Caco-2 (cell line): ENCODE measurements around the gene KCNIP1. TPM values are rescaled to one million over a fixed set of nuclear protein-coding genes. Genes with fewer than 3 reads are reported as not detected.

ENCODE experiments used
- BruUV-seq: library from RNA; stranded (reverse); fragments of 400-500 nt; replicated peaks from 2 replicates; lab custom pipeline; 2021; lab: Mats Ljungman, UMichigan
- CTCF ChIA-PET: fragments of 300-600 bp; sonication (Branson Sonifier 250); formaldehyde crosslinking; loops from one replicate; lab custom pipeline; 2022; ENCODE audit warnings: antibody characterized with exemption; lab: Charles Lee
- POLR2A ChIA-PET: fragments of 300-600 bp; sonication (Branson Sonifier 250); formaldehyde crosslinking; loops from one replicate; lab custom pipeline; 2022; ENCODE audit warnings: antibody characterized with exemption; lab: Charles Lee
- DNase-seq, 2 experiments: peaks; one replicate each; pipeline versions ENCODE4 v3.0.0 to v3.0.0-alpha.2; 2020 to 2022
- H3K27me3 ChIP-seq: replicated peaks from 2 replicates; pipeline ENCODE4 v1.6.0; 2011; ENCODE audit warnings: low read length; ENCODE audit not compliant: control insufficient read depth, insufficient read depth
- H3K36me3 ChIP-seq: 2 replicates; pipeline ENCODE4 v1.5.1; 2011; ENCODE audit warnings: low read length; ENCODE audit not compliant: control insufficient read depth, insufficient read depth
- H3K4me1 ChIP-seq: fragments of 250-450 bp; sonication (Bioruptor Pico); 2 replicates; pipeline ENCODE4 v1.5.1; 2020; ENCODE audit warnings: mild to moderate bottlenecking
- H3K4me3 ChIP-seq: 2 replicates; pipeline ENCODE4 v1.5.1; 2011; ENCODE audit warnings: low read depth, mild to moderate bottlenecking, control low read depth, low read length
- H3K9me3 ChIP-seq: fragments of 250-450 bp; sonication (Bioruptor Pico); 2 replicates; pipeline ENCODE4 v1.5.1; 2020; ENCODE audit warnings: mild to moderate bottlenecking, moderate library complexity
- H3K27ac Mint-ChIP-seq: one replicate; pipeline ENCODE4 v1.8.0; 2022; ENCODE audit warnings: mixed read lengths; ENCODE audit not compliant: unreplicated experiment
- H3K27me3 Mint-ChIP-seq: one replicate; pipeline ENCODE4 v1.8.0; 2022; ENCODE audit warnings: mixed read lengths; ENCODE audit not compliant: insufficient read depth, unreplicated experiment
- H3K36me3 Mint-ChIP-seq: one replicate; pipeline ENCODE4 v1.8.0; 2022; ENCODE audit warnings: mild to moderate bottlenecking, mixed read lengths; ENCODE audit not compliant: insufficient read depth, unreplicated experiment
- H3K4me1 Mint-ChIP-seq: one replicate; pipeline ENCODE4 v1.8.0; 2022; ENCODE audit warnings: low read depth, mixed read lengths; ENCODE audit not compliant: unreplicated experiment
- H3K4me3 Mint-ChIP-seq: one replicate; pipeline ENCODE4 v1.8.0; 2022; ENCODE audit warnings: mild to moderate bottlenecking, moderate library complexity, mixed read lengths; ENCODE audit not compliant: unreplicated experiment
- H3K9me3 Mint-ChIP-seq: one replicate; pipeline ENCODE4 v1.8.0; 2022; ENCODE audit warnings: mixed read lengths; ENCODE audit not compliant: unreplicated experiment
- CTCF ChIP-seq, 2 experiments: fragments of 200-600 bp in 1 of 2; IDR thresholded peaks; 1 replicate in 1 of 2; 2 replicates in 1 of 2; pipeline versions ENCODE4 v1.5.1 to v1.8.0; 2011 to 2022; ENCODE audit warnings: antibody characterized with exemption in 1 of 2, control low read depth in 1 of 2, inconsistent platforms in 1 of 2, low read depth in 1 of 2, low read length in 1 of 2, mild to moderate bottlenecking in 1 of 2, moderate library complexity in 1 of 2; ENCODE audit not compliant: insufficient read depth in 1 of 2, severe bottlenecking in 1 of 2, unreplicated experiment in 1 of 2
- intact Hi-C: fragments of 100-400 bp; cut with micrococcal nuclease; formaldehyde crosslinking; loops from one replicate; pipeline ENCODE4 v1.10.0; 2022; ENCODE audit not compliant: unreplicated experiment
- total RNA-seq: library from RNA; stranded (reverse); gene quantifications from 2 replicates; pipeline ENCODE4 v1.2.3, GENCODE V29; 2022

Gene KCNIP1
- total RNA-seq, 1 experiment from 2014 or later: not detected

- Histone ChIP-seq H3K4me3 (no peak overlapping the region), H3K9me3 (no peaks in the 10 kb centered on the region), H3K4me1 (peaks cover 9% of the 10 kb centered on the region), H3K27me3 (no peaks in the 10 kb centered on the region), H3K36me3 (no peaks in the 10 kb centered on the region)
- Mint-ChIP-seq H3K27ac (no peak overlapping the region), H3K9me3 (no peaks in the 10 kb centered on the region), H3K27me3 (no peaks in the 10 kb centered on the region), H3K4me1 (peaks cover 20% of the 10 kb centered on the region), H3K4me3 (no peak overlapping the region), H3K36me3 (no peaks in the 10 kb centered on the region)
- BruUV-seq: no TSS peak
- TF ChIP-seq CTCF (IDR thresholded peaks at IDR 0.05; ENCODE audit: insufficient read depth in 1 of 2, low read depth in 1 of 2, low read length in 1 of 2, severe bottlenecking in 1 of 2, unreplicated experiment in 1 of 2): no peak
- CTCF ChIA-PET: interaction anchor here (0.6 kb wide), 1 partner anchor 14 kb away, joined by 3 read pairs; no protein-coding TSS in a partner anchor
- DNase-seq: no peak
- intact Hi-C loops: no loop called here
- POLR2A ChIA-PET: no interaction called here
Measured at GRCh38 chr5:170484459-170484831, 19.4 kb upstream of the KCNIP1 start.

GRCh38 chr5:170484847-170485615 lies 18.8 kb upstream of the KCNIP1 start:
- H3K36me3 Mint-ChIP-seq: no peaks in the 10 kb centered on the region
- Histone ChIP-seq H3K4me3 (no peak overlapping the region), H3K4me1 (peaks cover 5% of the 10 kb centered on the region), H3K36me3 (no peaks in the 10 kb centered on the region), H3K27me3 (no peaks in the 10 kb centered on the region), H3K9me3 (no peaks in the 10 kb centered on the region)
- ChIA-PET CTCF (no interaction called here), POLR2A (no interaction called here)
- no peak for DNase-seq
- no peak for TF ChIP-seq CTCF (IDR thresholded peaks at IDR 0.05; ENCODE audit: insufficient read depth in 1 of 2, low read depth in 1 of 2, low read length in 1 of 2, severe bottlenecking in 1 of 2, unreplicated experiment in 1 of 2)
- H3K27ac Mint-ChIP-seq: no peak overlapping the region
- intact Hi-C loops: no loop called here
- H3K4me1 Mint-ChIP-seq: peaks cover 14% of the 10 kb centered on the region
- BruUV-seq: no TSS peak
- H3K9me3 Mint-ChIP-seq: no peaks in the 10 kb centered on the region
- no peak overlapping the region for H3K4me3 Mint-ChIP-seq
- no peaks in the 10 kb centered on the region for H3K27me3 Mint-ChIP-seq

GRCh38 chr5:170485616-170485911 lies 18.3 kb upstream of the KCNIP1 start:
- TF ChIP-seq CTCF (IDR thresholded peaks at IDR 0.05; ENCODE audit: insufficient read depth in 1 of 2, low read depth in 1 of 2, low read length in 1 of 2, severe bottlenecking in 1 of 2, unreplicated experiment in 1 of 2): no peak
- POLR2A ChIA-PET: no interaction called here
- Mint-ChIP-seq H3K27me3 (no peaks in the 10 kb centered on the region), H3K36me3 (no peaks in the 10 kb centered on the region), H3K9me3 (no peaks in the 10 kb centered on the region), H3K4me1 (peaks cover 13% of the 10 kb centered on the region), H3K27ac (no peak overlapping the region), H3K4me3 (no peak overlapping the region)
- H3K27me3 ChIP-seq: no peaks in the 10 kb centered on the region
- H3K9me3 ChIP-seq: no peaks in the 10 kb centered on the region
- no peaks in the 10 kb centered on the region for H3K36me3 ChIP-seq
- no peak overlapping the region for H3K4me3 ChIP-seq
- no peak for DNase-seq
- 0 out of 2 replicates have a peak, but pooled peaks cover 3% of the 10 kb centered on the region for H3K4me1 ChIP-seq
- no TSS peak for BruUV-seq
- CTCF ChIA-PET: no interaction called here
- intact Hi-C loops: no loop called here
